Neuronal stem cell (in vitro differentiated cells): ENCODE data around the gene ATL2. TPM values are rescaled to one million over a fixed set of nuclear protein-coding genes. Genes with fewer than 3 reads are reported as not detected.

Source experiments
- DNase-seq: peaks from one replicate; pipeline ENCODE4 v3.0.0-alpha.2; 2013; ENCODE audit warnings: low spot score
- H2AFZ ChIP-seq: one replicate; pipeline ENCODE4 v1.6.1; 2013; ENCODE audit warnings: mild to moderate bottlenecking, low read length, inconsistent platforms
- H2AK5ac ChIP-seq: 2 replicates; pipeline ENCODE4 v1.6.1; 2013; ENCODE audit warnings: low read depth, mild to moderate bottlenecking, inconsistent platforms, low read length, moderate library complexity, mixed read lengths
- H2BK120ac ChIP-seq: 2 replicates; pipeline ENCODE4 v1.6.1; 2013; ENCODE audit warnings: low read depth, mild to moderate bottlenecking, inconsistent platforms, low read length, moderate library complexity, mixed read lengths
- H2BK12ac ChIP-seq: one replicate; pipeline ENCODE4 v1.6.1; 2013; ENCODE audit warnings: low read length, inconsistent platforms
- H2BK15ac ChIP-seq: 2 replicates; pipeline ENCODE4 v1.6.1; 2013; ENCODE audit warnings: mild to moderate bottlenecking, low read length, inconsistent platforms, mixed read lengths
- H2BK5ac ChIP-seq: one replicate; pipeline ENCODE4 v1.6.1; 2013; ENCODE audit warnings: inconsistent platforms, mild to moderate bottlenecking, low read length, moderate library complexity
- H3K14ac ChIP-seq: one replicate; pipeline ENCODE4 v1.6.1; 2013; ENCODE audit warnings: low read length, inconsistent platforms
- H3K18ac ChIP-seq: 2 replicates; pipeline ENCODE4 v1.6.1; 2013; ENCODE audit warnings: low read length, inconsistent platforms
- H3K23ac ChIP-seq: 2 replicates; pipeline ENCODE4 v1.6.1; 2013; ENCODE audit warnings: low read depth, mild to moderate bottlenecking, mixed read lengths, low read length, inconsistent platforms; ENCODE audit not compliant: poor library complexity
- H3K27ac ChIP-seq: replicated peaks from 3 replicates; pipeline ENCODE4 v1.5.1; 2013; ENCODE audit warnings: low read length, inconsistent platforms
- H3K27me3 ChIP-seq, 3 experiments: 2 replicates each; pipeline ENCODE4 v1.6.1; 2013; ENCODE audit warnings: low read length in 3 of 3, mild to moderate bottlenecking in 2 of 3, inconsistent platforms in 1 of 3, low read depth in 1 of 3, mixed read lengths in 1 of 3, moderate library complexity in 1 of 3; ENCODE audit not compliant: control insufficient read depth in 3 of 3, insufficient read depth in 3 of 3
- H3K36me3 ChIP-seq, 2 donors: replicated peaks in 1 of 2; 2 replicates each; pipeline ENCODE4 v1.6.1; 2013; ENCODE audit warnings: low read length in 2 of 2; ENCODE audit not compliant: control insufficient read depth in 2 of 2, insufficient read depth in 2 of 2
- H3K4ac ChIP-seq: 2 replicates; pipeline ENCODE4 v1.6.1; 2013; ENCODE audit warnings: inconsistent platforms, mild to moderate bottlenecking, low read length, moderate library complexity
- H3K4me1 ChIP-seq, 2 donors: 1 replicate in 1 of 2; 2 replicates in 1 of 2; pipeline ENCODE4 v1.6.1; 2013; ENCODE audit warnings: low read length in 2 of 2, low read depth in 1 of 2; ENCODE audit not compliant: control insufficient read depth in 2 of 2, insufficient read depth in 1 of 2
- H3K4me2 ChIP-seq: one replicate; pipeline ENCODE4 v1.6.1; 2013; ENCODE audit warnings: mild to moderate bottlenecking, low read length, inconsistent platforms; ENCODE audit not compliant: insufficient read depth, poor library complexity, severe bottlenecking
- H3K4me3 ChIP-seq, 2 donors: 2 replicates each; pipeline ENCODE4 v1.5.1; 2013; ENCODE audit warnings: low read length in 2 of 2, mild to moderate bottlenecking in 2 of 2, inconsistent platforms in 1 of 2, moderate library complexity in 1 of 2
- H3K79me1 ChIP-seq: one replicate; pipeline ENCODE4 v1.6.1; 2013; ENCODE audit warnings: low read depth, mild to moderate bottlenecking, inconsistent platforms, low read length, moderate library complexity
- H3K9ac ChIP-seq: one replicate; pipeline ENCODE4 v1.6.1; 2013; ENCODE audit warnings: mild to moderate bottlenecking, low read depth, low read length, inconsistent platforms; ENCODE audit not compliant: poor library complexity
- H3K9me3 ChIP-seq, 2 donors: replicated peaks in 1 of 2; 2 replicates each; pipeline versions ENCODE3 to v1.6.1; 2013; ENCODE audit warnings: low read length in 2 of 2, mild to moderate bottlenecking in 2 of 2, inconsistent platforms in 1 of 2, low read depth in 1 of 2, mixed read lengths in 1 of 2, moderate library complexity in 1 of 2; ENCODE audit not compliant: control insufficient read depth in 2 of 2, insufficient read depth in 1 of 2
- H4K8ac ChIP-seq: one replicate; pipeline ENCODE4 v1.6.1; 2013; ENCODE audit warnings: low read depth, mild to moderate bottlenecking, inconsistent platforms, low read length, moderate library complexity
- H4K91ac ChIP-seq: one replicate; pipeline ENCODE4 v1.6.1; 2013; ENCODE audit warnings: low read length, low read depth, mild to moderate bottlenecking, inconsistent platforms; ENCODE audit not compliant: poor library complexity
- WGBS, 2 donors: extraction: QIAGEN DNeasy Blood & Tissue Kit; methylation state at CpG; one replicate each; pipeline ENCODE4 v1.1.7; 2013; ENCODE audit warnings: missing lambda C conversion rate in 2 of 2, mixed read lengths in 1 of 2; ENCODE audit not compliant: insufficient read length in 2 of 2, insufficient replicate concordance in 1 of 2; ENCODE audit errors: extremely low coverage in 2 of 2; 5-methylcytosine and 5-hydroxymethylcytosine counted together
- polyA plus RNA-seq, 2 experiments: library from polyadenylated mRNA; stranded (reverse); fragments of 200-250 nt; gene quantifications; one replicate each; pipeline ENCODE4 v1.2.3, GENCODE V29; 2013

ATL2 gene
- 41.0 TPM for polyA plus RNA-seq (2013, experiment 1 of 2)
- polyA plus RNA-seq (2013, experiment 2 of 2): 41.3 TPM

DNA sequence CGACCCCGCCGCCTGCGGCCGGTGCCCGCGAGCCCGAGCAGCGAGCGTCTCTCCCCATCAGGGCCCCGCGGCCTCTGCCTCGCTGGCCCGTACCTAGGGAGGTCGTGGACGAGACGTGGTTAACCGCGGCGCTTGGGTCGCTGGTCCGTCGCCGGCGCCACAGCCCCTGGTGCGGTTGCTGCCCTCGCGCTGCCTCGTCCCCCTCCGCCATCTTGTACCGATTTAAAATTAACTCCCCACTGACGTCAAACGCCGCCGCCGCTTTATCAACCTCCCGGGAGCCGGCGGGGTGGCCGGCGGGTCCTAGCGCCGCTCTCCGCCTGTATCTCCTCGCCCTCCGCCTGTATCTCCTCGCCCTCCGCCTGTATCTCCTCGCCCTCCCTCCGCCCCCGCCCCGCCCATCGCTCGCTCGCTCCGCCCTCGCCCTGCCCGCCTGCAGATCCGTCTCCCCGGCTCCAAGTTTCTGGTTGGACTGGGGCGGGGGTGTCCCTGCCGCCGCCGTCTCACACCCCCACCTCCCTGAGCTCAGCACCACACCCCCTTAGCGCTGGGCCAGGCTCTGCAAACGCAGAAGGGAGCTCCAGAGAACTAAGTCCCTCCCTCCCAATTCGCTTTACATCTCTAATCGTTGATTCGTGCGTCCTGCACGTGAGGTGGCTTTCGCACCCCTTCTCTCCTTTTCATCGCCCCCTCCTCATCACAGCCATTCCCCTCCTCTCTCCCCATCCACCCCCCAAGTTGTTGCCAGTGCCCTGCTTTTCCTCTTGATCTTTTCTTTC, at the start of gene ATL2:
TSS of gene ATL2 (minus strand) at position 224 of the 779 bp plus-strand sequence. CDS start at position 211, 13 bp downstream.
- Histone ChIP-seq H2AK5ac (peak within 1 kb of the TSS; percentile 75), H3K4me1 (peaks cover 4 to 7% of the 10 kb centered on the region in 2 donors), H3K18ac (peak within 1 kb of the TSS; percentile 100), H3K4me2 (peak within 1 kb of the TSS; percentile 84), H3K9ac (peak within 1 kb of the TSS; percentile 99), H3K79me1 (peaks cover 9% of the 10 kb centered on the region), H3K27ac (peak within 1 kb of the TSS; percentile 77), H3K36me3 (peaks cover 0 to 9% of the 10 kb centered on the region in 2 donors), H2BK120ac (peak within 1 kb of the TSS; percentile 92), H3K4ac (peak within 1 kb of the TSS; percentile 85), H2BK15ac (peak within 1 kb of the TSS; percentile 85), H2AFZ (peak within 1 kb of the TSS; percentile 96), H3K23ac (peak within 1 kb of the TSS; percentile 99), H4K8ac (peak within 1 kb of the TSS; percentile 57), H2BK5ac (peak within 1 kb of the TSS; percentile 95), H4K91ac (peak within 1 kb of the TSS; percentile 89), H3K9me3 (no peaks in the 10 kb centered on the region), H3K27me3 (no peaks in the 10 kb centered on the region), H3K4me3 (peak within 1 kb of the TSS; percentile 94 to 98), H2BK12ac (peak within 1 kb of the TSS; percentile 73), H3K14ac (peak within 1 kb of the TSS; percentile 92)
- DNase-seq: peak; percentile 93
- WGBS, 2 donors: no CpG with 5 or more reads among the region's 73 CpGs

DNA sequence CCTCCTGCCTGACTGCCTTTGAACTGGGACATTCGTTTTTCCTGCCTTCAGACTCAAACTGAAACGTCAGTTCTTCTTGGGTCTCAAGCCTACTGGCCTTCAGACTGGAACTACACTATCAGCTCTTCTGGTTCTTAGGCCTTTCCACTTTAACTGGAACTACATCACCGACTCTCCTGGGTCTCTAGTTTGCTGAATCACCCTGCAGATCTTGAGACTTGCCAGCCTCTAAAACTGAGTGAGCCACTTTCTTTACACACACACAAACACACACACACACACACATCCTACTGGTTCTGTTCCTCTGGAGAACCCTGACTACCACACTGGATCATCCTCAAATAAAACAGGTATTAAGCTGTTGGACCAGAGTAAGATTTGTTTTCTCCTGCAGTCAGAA, 46.7 kb upstream of the ATL2 start:
- H4K8ac ChIP-seq: no peak overlapping the region
- whole genome bisulfite sequencing, 2 donors: no CpG with 5 or more reads among the region's 3 CpGs
- no peak overlapping the region for H3K4me3 ChIP-seq
- H3K4me2 ChIP-seq: no peak overlapping the region
- H3K14ac ChIP-seq: no peak overlapping the region
- no peak overlapping the region for H2AFZ ChIP-seq
- no peak for DNase-seq
- peaks cover 0 to 5% (median 0%) of the 10 kb centered on the region in 3 experiments for H3K27me3 ChIP-seq
- H2BK12ac ChIP-seq: no peak overlapping the region
- no peaks in the 10 kb centered on the region for H3K4me1 ChIP-seq
- H2BK120ac ChIP-seq: no peak overlapping the region
- H3K4ac ChIP-seq: no peak overlapping the region
- no peaks in the 10 kb centered on the region for H3K36me3 ChIP-seq
- no peak overlapping the region for H2BK5ac ChIP-seq
- H3K9ac ChIP-seq: no peak overlapping the region
- H4K91ac ChIP-seq: no peak overlapping the region
- H3K18ac ChIP-seq: no peak overlapping the region
- no peaks in the 10 kb centered on the region for H3K9me3 ChIP-seq
- H3K23ac ChIP-seq: no peak overlapping the region
- H3K27ac ChIP-seq: no peak overlapping the region
- no peak overlapping the region for H2BK15ac ChIP-seq
- H2AK5ac ChIP-seq: no peak overlapping the region
- no peaks in the 10 kb centered on the region for H3K79me1 ChIP-seq

DNA sequence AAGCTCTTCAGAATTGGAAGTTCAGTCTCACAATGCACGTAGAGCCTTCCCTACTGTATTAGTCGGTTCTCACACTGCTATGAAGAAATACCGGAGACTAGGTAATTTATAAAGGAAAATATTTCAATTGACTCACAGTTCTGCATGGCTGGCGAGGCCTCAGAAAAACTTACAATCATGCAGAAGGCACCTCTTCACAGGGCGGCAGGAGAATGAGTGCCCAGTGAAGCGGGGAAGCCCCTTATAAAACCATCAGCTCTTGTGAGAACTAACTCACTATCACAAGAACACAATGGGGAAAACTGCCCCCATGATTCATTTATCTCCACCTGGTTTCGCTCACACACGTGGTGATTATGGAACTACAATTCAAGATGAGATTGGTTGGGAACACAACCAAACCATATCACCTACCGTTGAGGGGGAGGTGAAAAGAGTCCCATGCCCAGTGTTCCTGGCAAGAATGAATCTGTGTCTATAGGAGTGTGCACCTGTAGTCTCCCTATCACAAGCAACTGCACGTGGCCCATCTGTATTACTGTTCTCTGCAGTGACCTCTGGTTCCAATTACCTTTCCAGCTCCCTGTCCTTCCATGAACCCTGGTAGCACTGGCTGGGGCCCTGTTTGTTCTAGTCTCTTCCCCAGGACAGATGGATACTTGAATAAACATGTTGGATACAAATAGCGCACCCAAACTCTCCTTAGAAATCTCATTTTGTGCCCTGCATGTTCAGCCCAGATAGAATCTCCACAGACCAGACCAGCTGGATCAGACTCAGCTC, 44.4 kb upstream of the ATL2 start:
- WGBS, 2 donors: no CpG with 5 or more reads among the region's 11 CpGs
- no peak overlapping the region for H3K27ac ChIP-seq
- H3K4me2 ChIP-seq: no peak overlapping the region
- H3K9me3 ChIP-seq: no peaks in the 10 kb centered on the region
- peaks cover 0 to 11% (median 0%) of the 10 kb centered on the region in 3 experiments for H3K27me3 ChIP-seq
- no peak for DNase-seq
- peaks cover 0 to 2% of the 10 kb centered on the region in 2 donors for H3K4me1 ChIP-seq
- H3K4ac ChIP-seq: no peak overlapping the region
- H2BK15ac ChIP-seq: no peak overlapping the region
- H4K8ac ChIP-seq: no peak overlapping the region
- H2BK5ac ChIP-seq: no peak overlapping the region
- H3K36me3 ChIP-seq: no peaks in the 10 kb centered on the region
- H2BK120ac ChIP-seq: no peak overlapping the region
- H3K23ac ChIP-seq: no peak overlapping the region
- H2BK12ac ChIP-seq: no peak overlapping the region
- H4K91ac ChIP-seq: no peak overlapping the region
- H3K9ac ChIP-seq: no peak overlapping the region
- H3K18ac ChIP-seq: no peak overlapping the region
- no peak overlapping the region for H2AFZ ChIP-seq
- no peaks in the 10 kb centered on the region for H3K79me1 ChIP-seq
- no peak overlapping the region for H2AK5ac ChIP-seq
- H3K14ac ChIP-seq: no peak overlapping the region
- no peak overlapping the region for H3K4me3 ChIP-seq

DNA sequence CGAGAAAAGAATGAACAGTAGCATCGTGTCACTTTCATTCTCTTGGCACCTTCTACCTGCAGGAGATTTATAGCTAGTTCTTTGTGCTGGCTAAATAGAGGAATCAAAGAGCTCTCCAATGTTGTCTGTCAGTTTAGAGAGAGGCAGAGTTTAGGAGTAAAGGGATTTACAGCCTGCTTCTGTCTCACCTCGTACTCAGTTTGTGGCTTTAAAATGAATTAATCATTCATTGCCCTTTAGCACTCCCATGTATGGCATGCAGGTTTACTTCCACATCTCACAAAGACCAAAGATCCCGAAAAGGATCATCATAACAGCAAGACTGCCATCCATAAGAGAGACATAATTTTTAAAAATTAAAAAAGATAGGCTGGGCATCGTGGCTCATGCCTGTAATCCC, 42.4 kb upstream of the ATL2 start:
- H3K9ac ChIP-seq: no peak overlapping the region
- H3K4me2 ChIP-seq: no peak overlapping the region
- no peak overlapping the region for H2AK5ac ChIP-seq
- no peak overlapping the region for H3K14ac ChIP-seq
- no peak overlapping the region for H3K18ac ChIP-seq
- H3K9me3 ChIP-seq: no peaks in the 10 kb centered on the region
- H4K8ac ChIP-seq: no peak overlapping the region
- no peak overlapping the region for H2BK15ac ChIP-seq
- no peak overlapping the region for H2AFZ ChIP-seq
- WGBS, 2 donors: no CpG with 5 or more reads among the region's 5 CpGs
- no peak overlapping the region for H2BK5ac ChIP-seq
- no peak overlapping the region for H3K4ac ChIP-seq
- H3K79me1 ChIP-seq: no peaks in the 10 kb centered on the region
- no peak overlapping the region for H2BK120ac ChIP-seq
- peaks cover 0 to 11% (median 0%) of the 10 kb centered on the region in 3 experiments for H3K27me3 ChIP-seq
- H3K4me3 ChIP-seq: no peak overlapping the region
- peaks cover 0 to 2% of the 10 kb centered on the region in 2 donors for H3K4me1 ChIP-seq
- H3K27ac ChIP-seq: no peak overlapping the region
- H2BK12ac ChIP-seq: no peak overlapping the region
- no peak overlapping the region for H4K91ac ChIP-seq
- H3K23ac ChIP-seq: no peak overlapping the region
- no peak for DNase-seq
- H3K36me3 ChIP-seq: no peaks in the 10 kb centered on the region
